ENCODE data around the gene GLP1R. TPM values are rescaled to one million over a fixed set of nuclear protein-coding genes. Genes with fewer than 3 reads are reported as not detected.

The GLP1R gene
- total and polyA plus RNA-seq, 2 of the 4 experiments (the other 2 are of a cell fraction) = not detected

GRCh38 chr6:39044181-39044580, 4.4 kb upstream of the GLP1R start:
- H3K23ac ChIP-seq (ENCODE audit: low read depth, low read length) = no peak overlapping the region
- CTCF ChIA-PET = no interaction called here
- WGBS, 2 experiments (ENCODE audit: extremely low coverage in 2 of 2, insufficient read length in 1 of 2) = 43% methylated on average over 1 of the region's 4 CpGs; no CpG with 5 or more reads in 1 of the 2 experiments
- no peaks in the 10 kb centered on the region for H4K20me1 ChIP-seq (ENCODE audit: insufficient read depth, low read length)
- in situ Hi-C loops (cut with MboI; ENCODE audit: low sequenced_read_pairs) = no loop called here
- H3K9me3 ChIP-seq (ENCODE audit: control insufficient read depth, insufficient read depth, low read length) = no peaks in the 10 kb centered on the region
- H3K79me1 ChIP-seq (ENCODE audit: low read depth in 1 of 2, low read length in 2 of 2) = no peaks in the 10 kb centered on the region
- H3K56ac ChIP-seq (ENCODE audit: extremely low read depth, insufficient read depth, low read length) = no peak overlapping the region
- no TSS peak for BruUV-seq (replicated peaks)
- H3K18ac ChIP-seq (ENCODE audit: low read depth, low read length) = no peak overlapping the region
- no peaks in the 10 kb centered on the region for H3K9me1 ChIP-seq (ENCODE audit: insufficient read depth, low read length)
- no peak overlapping the region for H2AK9ac ChIP-seq (replicated peaks; ENCODE audit: low read depth, low read length, poor library complexity)
- H2BK120ac ChIP-seq (ENCODE audit: low read depth, low read length) = no peak overlapping the region
- no peak overlapping the region for H3K4me3 ChIP-seq (ENCODE audit: insufficient read depth, low read depth, low read length)
- no peak overlapping the region for H2BK5ac ChIP-seq (ENCODE audit: low read depth, low read length, poor library complexity, severe bottlenecking)
- no peak overlapping the region for H4K91ac ChIP-seq (ENCODE audit: insufficient read depth, low read depth, low read length)
- H3K4me2 ChIP-seq (ENCODE audit: low read depth, low read length) = no peak overlapping the region
- H2BK20ac ChIP-seq (ENCODE audit: low read depth, low read length) = no peak overlapping the region
- no peak overlapping the region for H3K27ac ChIP-seq (ENCODE audit: insufficient read depth, low read length)
- POLR2A ChIA-PET (ENCODE audit: unreplicated experiment) = no interaction called here
- ATAC-seq (ENCODE audit: low read depth) (no peak), DNase-seq (no peak)
- TF ChIP-seq POLR2A (IDR thresholded peaks at IDR 0.05; ENCODE audit: low read depth, low read length) (no peak), CHD1 (IDR thresholded peaks at IDR 0.05; ENCODE audit: low read depth, low read length) (no peak), CEBPB (IDR thresholded peaks at IDR 0.05; ENCODE audit: low read depth, low read length) (no peak), MAFK (IDR thresholded peaks at IDR 0.05; ENCODE audit: low read depth, low read length) (no peak), FOS (IDR thresholded peaks at IDR 0.05; ENCODE audit: low read depth, low read length) (no peak), RCOR1 (IDR thresholded peaks at IDR 0.05; ENCODE audit: insufficient replicate concordance, low read length) (no peak), RAD21 (IDR thresholded peaks at IDR 0.05; ENCODE audit: low read length) (no peak)
- intact Hi-C loops (cut with micrococcal nuclease) = no loop called here
- H4K8ac ChIP-seq (ENCODE audit: low read depth in 2 of 2, low read length in 2 of 2) = no peak overlapping the region
- H2BK15ac ChIP-seq (ENCODE audit: low read depth, low read length) = no peak overlapping the region
- no peaks in the 10 kb centered on the region for H3K4me1 ChIP-seq (ENCODE audit: control insufficient read depth, insufficient read depth, low read length)
- H3K14ac ChIP-seq (replicated peaks; ENCODE audit: low read depth, low read length) = no peak overlapping the region
- dilution Hi-C loops (cut with HindIII; ENCODE audit: low sequenced_read_pairs, unreplicated experiment) = no loop called here
- H2AFZ ChIP-seq (replicated peaks; ENCODE audit: low read length, poor library complexity) = no peak overlapping the region
- H3K9ac ChIP-seq (ENCODE audit: low read depth, low read length) = no peak overlapping the region
- H3K36me3 ChIP-seq (ENCODE audit: control insufficient read depth, insufficient read depth, low read length) = no peaks in the 10 kb centered on the region
- H3K27me3 ChIP-seq (ENCODE audit: control insufficient read depth, insufficient read depth, low read length) = peaks cover 23% of the 10 kb centered on the region
- H4K5ac ChIP-seq (ENCODE audit: low read depth, low read length) = no peak overlapping the region
- no peak overlapping the region for H3K4ac ChIP-seq (ENCODE audit: low read depth, low read length)
- H2AK5ac ChIP-seq (ENCODE audit: low read depth, low read length) = no peak overlapping the region
